Naive B cell (primary cell): Measurements from ENCODE around the gene RABGEF1. TPM values are rescaled to one million over a fixed set of nuclear protein-coding genes. Genes with fewer than 3 reads are reported as not detected.
A peak's percentile ranks its signal among the peaks of the same experiment; 100 is the strongest.
"Not testable (repeated sequence)": the region's sequence is repeated elsewhere in the genome, so short reads cannot be mapped to it uniquely, and the experiment has no call there.

Experiments
- ATAC-seq, 2 donors: fragments of 150-1000 bp; cut with Tn5 transposase; 2 replicates each; pipeline ENCODE4 v1.10.0; 2021; ENCODE audit warnings: low read depth in 2 of 2, mild to moderate bottlenecking in 2 of 2, moderate library complexity in 2 of 2
- DNase-seq: peaks from one replicate; pipeline ENCODE4 v3.0.0; 2022
- H3K27ac Mint-ChIP-seq, 6 donors: one replicate each; pipeline ENCODE4 v1.8.0; 2020 to 2022; ENCODE audit warnings: mild to moderate bottlenecking in 6 of 6, mixed read lengths in 6 of 6, moderate library complexity in 5 of 6, inconsistent platforms in 2 of 6
- H3K27me3 Mint-ChIP-seq, 3 donors: one replicate each; pipeline ENCODE4 v1.8.0; 2021 to 2022; ENCODE audit warnings: mixed read lengths in 3 of 3, mild to moderate bottlenecking in 1 of 3
- H3K36me3 Mint-ChIP-seq, 2 donors: one replicate each; pipeline ENCODE4 v1.8.0; 2020 to 2022; ENCODE audit warnings: mixed read lengths in 2 of 2, inconsistent platforms in 1 of 2, mild to moderate bottlenecking in 1 of 2
- H3K4me1 Mint-ChIP-seq, 3 donors: one replicate each; pipeline ENCODE4 v1.8.0; 2020 to 2022; ENCODE audit warnings: mixed read lengths in 3 of 3, inconsistent platforms in 1 of 3, mild to moderate bottlenecking in 1 of 3, moderate library complexity in 1 of 3
- H3K4me3 Mint-ChIP-seq, 8 donors: one replicate each; pipeline ENCODE4 v1.8.0; 2020 to 2022; ENCODE audit warnings: mild to moderate bottlenecking in 8 of 8, mixed read lengths in 8 of 8, moderate library complexity in 8 of 8, inconsistent platforms in 2 of 8
- H3K9me3 Mint-ChIP-seq, 7 donors: one replicate each; pipeline ENCODE4 v1.8.0; 2020 to 2022; ENCODE audit warnings: mixed read lengths in 7 of 7, mild to moderate bottlenecking in 5 of 7, inconsistent platforms in 2 of 7, moderate library complexity in 1 of 7
- polyA plus RNA-seq, 6 donors: library from polyadenylated mRNA; unstranded; fragments of 300-500 nt; fragmentation: Illumina TruSeq; gene quantifications; one replicate each; pipeline ENCODE4 v1.2.3, GENCODE V29; 2021; ENCODE audit warnings: low read depth in 6 of 6

The RABGEF1 gene
- polyA plus RNA-seq, 6 donors from 2014 or later, result 44.8 to 67.3 (median 55.9) TPM

GRCh38 chr7:66739953-66740301, 606 bp upstream of the RABGEF1 start:
- peak overlapping the region; percentile 94 to 98 (median 97) for H3K4me3 Mint-ChIP-seq

GRCh38 chr7:66740980-66741709, 612 bp downstream of the RABGEF1 start:
- peaks cover 26 to 80% (median 64%) of the 10 kb centered on the region in 3 donors for H3K4me1 Mint-ChIP-seq
- H3K27ac Mint-ChIP-seq, result peak overlapping the region; percentile 95 to 99 (median 96)
- H3K4me3 Mint-ChIP-seq, result peak overlapping the region; percentile 94 to 98 (median 97)
- ATAC-seq (peak; percentile 9 to 11), DNase-seq (peak; percentile 45)
- H3K36me3 Mint-ChIP-seq, H3K27me3 Mint-ChIP-seq, H3K9me3 Mint-ChIP-seq: not testable (repeated sequence)

More at GRCh38 chr7:66739953-66740301, 606 bp upstream of the RABGEF1 start:
- DNase-seq, result no peak
- no peak for ATAC-seq
- H3K9me3 Mint-ChIP-seq, result peaks cover 0 to 4% (median 0%) of the 10 kb centered on the region in 7 donors
- H3K36me3 Mint-ChIP-seq, result peaks cover 9 to 12% of the 10 kb centered on the region in 2 donors
- peak overlapping the region; percentile 95 to 99 (median 98) for H3K27ac Mint-ChIP-seq
- H3K27me3 Mint-ChIP-seq, result no peaks in the 10 kb centered on the region
- peaks cover 37 to 79% (median 70%) of the 10 kb centered on the region in 3 donors for H3K4me1 Mint-ChIP-seq

- ATAC-seq (no peak), DNase-seq (no peak)
- H3K36me3 Mint-ChIP-seq, result no peaks in the 10 kb centered on the region
- H3K27ac Mint-ChIP-seq, result peak overlapping the region; percentile 92 to 99 (median 96)
- H3K9me3 Mint-ChIP-seq, result no peaks in the 10 kb centered on the region
- H3K4me3 Mint-ChIP-seq, result peak overlapping the region; percentile 94 to 98 (median 97)
- peaks cover 22 to 79% (median 64%) of the 10 kb centered on the region in 3 donors for H3K4me1 Mint-ChIP-seq
- no peaks in the 10 kb centered on the region for H3K27me3 Mint-ChIP-seq
These were observed 1.1 kb downstream of the RABGEF1 start for GRCh38 chr7:66741710-66742049.

GRCh38 chr7:66742298-66742697, 1.8 kb downstream of the RABGEF1 start:
- Mint-ChIP-seq H3K27ac (peak overlapping the region; percentile 20 to 95 (median 88)), H3K4me1 (peaks cover 16 to 79% (median 64%) of the 10 kb centered on the region in 3 donors), H3K4me3 (peak overlapping the region; percentile 23 to 98 (median 96))
- ATAC-seq, H3K27me3 Mint-ChIP-seq, DNase-seq, H3K9me3 Mint-ChIP-seq, H3K36me3 Mint-ChIP-seq: not testable (repeated sequence)

- Mint-ChIP-seq H3K36me3 (no peaks in the 10 kb centered on the region), H3K4me3 (peak overlapping the region in 7 of 8 donors; percentile 22 to 98 (median 55)), H3K9me3 (no peaks in the 10 kb centered on the region), H3K27ac (peak overlapping the region in 4 of 6 donors; percentile 64 to 91 (median 75)), H3K27me3 (no peaks in the 10 kb centered on the region), H3K4me1 (peaks cover 23 to 79% (median 68%) of the 10 kb centered on the region in 3 donors)
- ATAC-seq (no peak), DNase-seq (no peak)
These were observed 3.4 kb downstream of the RABGEF1 start for GRCh38 chr7:66743920-66744319.

GRCh38 chr7:66747385-66747784, 6.9 kb downstream of the RABGEF1 start:
- peak overlapping the region; percentile 67 to 98 (median 84) for H3K4me3 Mint-ChIP-seq
- DNase-seq (no peak), ATAC-seq (peak; percentile 45 to 60)
- H3K36me3 Mint-ChIP-seq, result peaks cover 0 to 4% of the 10 kb centered on the region in 2 donors
- H3K27ac Mint-ChIP-seq, result peak overlapping the region in 4 of 6 donors; percentile 62 to 90 (median 82)
- H3K4me1 Mint-ChIP-seq, result peaks cover 27 to 86% (median 73%) of the 10 kb centered on the region in 3 donors
- no peaks in the 10 kb centered on the region for H3K9me3 Mint-ChIP-seq
- H3K27me3 Mint-ChIP-seq, result no peaks in the 10 kb centered on the region

- Mint-ChIP-seq H3K9me3 (no peaks in the 10 kb centered on the region), H3K27me3 (no peaks in the 10 kb centered on the region), H3K36me3 (peaks cover 0 to 4% of the 10 kb centered on the region in 2 donors), H3K4me3 (peak overlapping the region; percentile 62 to 98 (median 84)), H3K4me1 (peaks cover 28 to 86% (median 74%) of the 10 kb centered on the region in 3 donors), H3K27ac (peak overlapping the region in 4 of 6 donors; percentile 56 to 90 (median 68))
- DNase-seq (no peak), ATAC-seq (no peak)
These were observed 7.5 kb downstream of the RABGEF1 start for GRCh38 chr7:66747881-66748511.

- Mint-ChIP-seq H3K4me1 (peaks cover 29 to 90% (median 76%) of the 10 kb centered on the region in 3 donors), H3K4me3 (peak overlapping the region; percentile 30 to 98 (median 80)), H3K27ac (peak overlapping the region; percentile 41 to 90 (median 77)), H3K9me3 (no peaks in the 10 kb centered on the region), H3K36me3 (peaks cover 0 to 4% of the 10 kb centered on the region in 2 donors), H3K27me3 (no peaks in the 10 kb centered on the region)
- ATAC-seq (peak; percentile 55 to 66), DNase-seq (no peak)
These were observed 8.3 kb downstream of the RABGEF1 start for GRCh38 chr7:66748791-66749190.

GRCh38 chr7:66751945-66752344, 11.4 kb downstream of the RABGEF1 start:
- peak overlapping the region in 3 of 6 donors; percentile 50 to 65 (median 56) for H3K27ac Mint-ChIP-seq
- ATAC-seq, result no peak
- H3K4me1 Mint-ChIP-seq, result peaks cover 35 to 91% (median 76%) of the 10 kb centered on the region in 3 donors
- peaks cover 0 to 4% of the 10 kb centered on the region in 2 donors for H3K36me3 Mint-ChIP-seq
- DNase-seq, result no peak
- no peaks in the 10 kb centered on the region for H3K27me3 Mint-ChIP-seq
- no peaks in the 10 kb centered on the region for H3K9me3 Mint-ChIP-seq
- peak overlapping the region in 4 of 8 donors; percentile 5 to 56 (median 44) for H3K4me3 Mint-ChIP-seq

GRCh38 chr7:66754541-66754940, 14.0 kb downstream of the RABGEF1 start:
- H3K9me3 Mint-ChIP-seq, result no peaks in the 10 kb centered on the region
- H3K36me3 Mint-ChIP-seq, result peaks cover 0 to 4% of the 10 kb centered on the region in 2 donors
- peak overlapping the region in 3 of 8 donors; percentile 6 to 21 (median 16) for H3K4me3 Mint-ChIP-seq
- H3K27ac Mint-ChIP-seq, result peak overlapping the region in 1 of 6 donors; percentile 20
- DNase-seq, result no peak
- ATAC-seq, result no peak
- no peaks in the 10 kb centered on the region for H3K27me3 Mint-ChIP-seq
- peaks cover 34 to 82% (median 65%) of the 10 kb centered on the region in 3 donors for H3K4me1 Mint-ChIP-seq

GRCh38 chr7:66755059-66755458, 14.5 kb downstream of the RABGEF1 start:
- not testable (repeated sequence) for DNase-seq, ATAC-seq, H3K9me3 Mint-ChIP-seq, H3K36me3 Mint-ChIP-seq, H3K27me3 Mint-ChIP-seq
- peaks cover 33 to 80% (median 63%) of the 10 kb centered on the region in 3 donors for H3K4me1 Mint-ChIP-seq
- H3K27ac Mint-ChIP-seq, result peak overlapping the region in 2 of 6 donors; percentile 86 to 89
- H3K4me3 Mint-ChIP-seq, result peak overlapping the region in 3 of 8 donors; percentile 16 to 40 (median 37)

GRCh38 chr7:66756227-66756626, 15.7 kb downstream of the RABGEF1 start:
- DNase-seq, H3K27me3 Mint-ChIP-seq, H3K9me3 Mint-ChIP-seq, ATAC-seq, H3K36me3 Mint-ChIP-seq: not testable (repeated sequence)
- Mint-ChIP-seq H3K27ac (peak overlapping the region in 3 of 6 donors; percentile 75 to 87 (median 82)), H3K4me3 (peak overlapping the region in 1 of 8 donors; percentile 53), H3K4me1 (peaks cover 34 to 81% (median 68%) of the 10 kb centered on the region in 3 donors)

GRCh38 chr7:66756889-66757288, 16.4 kb downstream of the RABGEF1 start:
- ATAC-seq, result no peak
- peaks cover 34 to 74% (median 67%) of the 10 kb centered on the region in 3 donors for H3K4me1 Mint-ChIP-seq
- no peaks in the 10 kb centered on the region for H3K36me3 Mint-ChIP-seq

More at GRCh38 chr7:66756889-66757288, 16.4 kb downstream of the RABGEF1 start:
- Mint-ChIP-seq H3K4me3 (no peak overlapping the region), H3K27ac (peak overlapping the region in 1 of 6 donors; percentile 34), H3K27me3 (no peaks in the 10 kb centered on the region), H3K9me3 (no peaks in the 10 kb centered on the region)
- no peak for DNase-seq
